H4 (cell line): ENCODE data around the gene RNF152. TPM values are rescaled to one million over a fixed set of nuclear protein-coding genes. Genes with fewer than 3 reads are reported as not detected.
A peak's percentile ranks its signal among the peaks of the same experiment; 100 is the strongest.

Source experiments
- DNase-seq: peaks from one replicate; pipeline ENCODE4 v3.0.0-alpha.2; 2015; ENCODE audit warnings: low spot score
- total RNA-seq: library from RNA; depleted of rRNA; stranded (reverse); fragments of >200 nt; shearing (Covaris generic); gene quantifications from 2 replicates; pipeline ENCODE4 v1.2.3, GENCODE V29; 2014

Gene RNF152
- total RNA-seq, 1 experiment from 2014 or later: 4.8 TPM

- no peak for DNase-seq
Observed at GRCh38 chr18:61894751-61895524, 2.1 kb upstream of the RNF152 start.

DNA sequence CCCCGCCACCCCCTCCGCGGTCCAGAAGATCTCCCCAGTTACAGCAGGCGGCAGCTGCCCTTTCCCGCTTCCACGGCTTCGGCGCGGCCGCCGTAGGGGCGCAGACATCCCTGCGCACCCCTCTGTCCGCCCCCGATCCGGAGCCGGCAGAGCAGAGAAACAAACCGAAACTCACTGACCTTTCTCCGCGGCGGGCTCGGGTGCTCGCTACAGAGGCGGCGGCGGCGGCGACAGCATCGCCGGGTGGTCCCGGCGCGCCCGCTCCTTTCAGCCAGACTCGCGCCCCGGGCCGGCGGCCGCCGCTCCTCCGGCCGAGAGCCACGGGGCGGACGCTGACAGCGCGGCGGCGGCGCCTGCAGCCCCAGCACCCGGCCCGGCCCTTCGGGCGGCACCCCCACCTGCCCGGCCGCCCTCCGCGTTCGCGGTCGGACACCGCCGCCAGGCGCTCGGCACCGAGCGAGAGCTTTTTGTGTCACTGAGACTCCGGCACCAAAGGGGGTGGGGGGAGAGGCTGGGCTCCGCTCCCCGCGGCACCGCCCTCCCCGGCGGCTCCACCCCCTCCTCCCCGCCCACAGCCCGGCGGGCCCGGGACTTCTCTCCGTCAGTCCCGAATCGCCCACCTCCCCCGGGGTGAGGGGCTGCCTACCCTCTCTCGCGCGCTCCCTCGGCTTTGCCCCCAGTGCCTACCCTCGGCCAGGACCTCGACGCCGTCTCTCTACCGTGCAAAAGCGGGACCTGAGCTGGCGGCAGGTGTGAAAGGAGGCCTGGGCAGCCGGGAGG, 1.4 kb upstream of the RNF152 start:
- peak; percentile 48 for DNase-seq

GRCh38 chr18:61893309-61893970, 633 bp upstream of the RNF152 start:
- DNase-seq: no peak

- no peak for DNase-seq
Observed at GRCh38 chr18:61891894-61892293, 913 bp downstream of the RNF152 start.

- peak; percentile 32 for DNase-seq
Observed at GRCh38 chr18:61891271-61891670, 1.5 kb downstream of the RNF152 start.

DNA sequence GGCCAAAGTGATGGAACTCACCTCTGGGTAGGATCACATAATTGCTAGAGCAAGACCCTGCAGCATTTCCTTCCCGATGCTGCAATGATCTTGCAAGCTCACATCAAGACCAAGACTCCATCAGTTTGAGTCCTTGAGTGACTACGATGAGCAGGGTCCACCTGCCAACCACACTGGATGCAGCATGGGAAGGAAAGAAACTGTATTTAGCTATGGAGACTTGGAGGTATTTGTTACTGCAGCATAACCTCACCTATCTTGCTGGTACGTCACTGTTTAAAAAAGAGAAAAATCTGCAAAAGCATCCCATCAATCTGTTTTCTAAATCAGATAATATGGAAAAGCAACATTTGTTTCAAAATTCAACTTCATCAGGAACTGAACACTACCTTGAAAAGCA, 2.5 kb downstream of the RNF152 start:
- DNase-seq: no peak

DNA sequence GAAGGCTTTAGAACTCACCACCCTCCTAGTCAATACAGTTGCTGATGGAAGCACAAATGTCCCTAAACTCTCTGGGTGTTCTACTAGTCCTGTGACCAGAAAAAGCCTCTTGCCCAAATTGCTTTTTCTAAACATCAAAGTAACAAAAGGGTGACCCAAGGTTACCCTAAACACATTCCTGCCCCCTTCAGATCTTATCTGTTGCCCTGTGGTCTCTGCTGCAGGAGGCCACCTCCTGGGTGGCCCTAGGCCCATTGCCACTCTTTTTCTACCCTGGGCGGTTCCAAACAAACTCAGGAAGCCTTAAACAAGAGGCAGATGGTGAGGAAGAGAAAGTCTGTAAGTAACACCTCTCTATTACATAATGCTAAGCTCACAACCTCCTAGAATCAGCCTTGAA, 3.3 kb downstream of the RNF152 start:
- DNase-seq: peak; percentile 30

GRCh38 chr18:61888622-61889021, 4.2 kb downstream of the RNF152 start:
- no peak for DNase-seq

GRCh38 chr18:61887838-61888237, 5.0 kb downstream of the RNF152 start:
- no peak for DNase-seq

DNA sequence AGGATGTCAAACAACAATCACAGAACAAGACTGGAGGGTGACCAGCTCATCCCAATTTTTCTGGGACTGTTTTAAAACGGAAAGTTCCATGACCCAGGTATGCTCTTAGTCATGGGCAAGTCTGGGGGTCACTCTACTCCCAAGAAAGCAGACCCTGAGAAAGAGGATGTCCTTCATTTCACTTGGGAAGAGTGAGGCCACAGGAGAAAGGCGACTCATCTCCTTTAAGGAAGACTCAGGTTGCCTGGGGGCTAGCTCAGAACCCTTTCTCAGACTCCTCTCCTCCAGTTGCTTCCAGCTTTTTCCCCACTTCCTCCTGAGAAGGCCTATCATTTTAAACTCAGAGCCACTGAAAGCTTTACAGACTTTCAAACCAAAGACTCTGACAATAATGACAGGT, 9.3 kb downstream of the RNF152 start:
- DNase-seq: no peak

DNA sequence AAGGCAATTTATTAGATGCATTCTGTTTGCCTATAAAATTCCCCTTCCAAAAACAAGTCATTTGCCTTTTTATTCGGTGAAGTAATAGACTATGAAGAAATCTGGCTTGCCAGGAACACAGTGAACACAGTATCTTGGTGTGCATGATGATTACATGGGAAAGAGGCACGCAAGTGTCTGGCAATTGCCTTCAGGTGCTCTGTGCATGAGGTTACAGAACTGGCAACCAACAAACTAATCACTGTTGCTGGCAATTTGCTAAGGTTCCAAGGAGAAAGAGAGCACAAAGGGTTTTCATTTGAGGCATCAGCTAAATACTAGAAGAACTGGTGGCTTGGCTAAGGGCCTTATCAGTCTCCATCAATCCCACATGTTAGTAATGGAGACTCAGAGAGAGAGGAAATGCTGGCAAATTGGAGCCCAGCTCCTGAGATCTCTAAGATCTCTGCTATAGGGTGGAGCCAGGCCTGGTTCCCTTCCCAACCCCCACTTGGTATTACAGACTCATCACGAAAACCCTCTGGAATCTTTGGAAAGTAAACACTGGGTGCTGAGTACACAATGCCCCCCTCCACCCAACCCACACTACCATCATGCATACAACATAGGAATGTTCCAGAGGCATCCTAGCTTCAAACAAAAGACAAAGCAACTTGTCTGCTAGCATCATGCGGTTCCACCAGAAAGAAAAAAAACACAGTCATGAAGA, 10.4 kb downstream of the RNF152 start:
- DNase-seq: no peak

DNA sequence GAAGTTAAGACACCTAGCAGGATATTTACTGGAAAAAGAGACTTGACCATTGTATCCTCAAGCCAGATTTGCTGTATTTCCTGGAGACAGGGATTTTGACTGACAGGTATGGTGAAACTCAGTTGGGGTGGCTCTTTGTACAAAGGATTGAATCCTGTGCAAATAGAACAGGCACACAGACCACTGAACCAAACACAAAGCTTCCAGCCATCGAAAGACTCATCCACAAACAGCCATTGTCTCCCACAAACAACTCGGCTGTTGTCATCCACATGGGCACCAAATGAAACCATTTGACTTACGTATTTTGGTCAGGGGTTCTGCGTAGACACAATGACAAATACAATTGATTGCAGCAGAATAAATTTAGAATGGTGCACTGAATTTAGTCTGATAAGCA, 15.9 kb downstream of the RNF152 start:
- no peak for DNase-seq

DNA sequence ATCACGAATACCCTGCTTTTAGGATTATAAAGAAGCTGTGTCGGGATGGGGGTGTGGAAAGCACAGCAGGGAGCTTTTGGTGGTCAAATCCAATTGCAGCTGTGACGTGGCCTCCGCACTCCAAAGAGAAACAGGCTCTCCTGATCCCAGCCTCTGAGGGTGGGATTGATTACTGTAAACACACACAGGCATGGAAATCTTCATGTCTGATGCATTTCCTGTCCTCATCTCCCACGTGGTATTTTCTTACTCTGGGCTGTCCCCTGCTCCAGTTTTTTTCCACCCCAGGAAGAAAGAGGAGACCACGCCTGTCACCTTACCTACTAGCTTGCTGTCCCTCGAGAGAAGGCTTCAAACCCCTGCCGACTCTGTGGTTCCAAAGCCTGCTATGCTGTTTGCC, 22.7 kb downstream of the RNF152 start:
- DNase-seq: peak; percentile 93

DNA sequence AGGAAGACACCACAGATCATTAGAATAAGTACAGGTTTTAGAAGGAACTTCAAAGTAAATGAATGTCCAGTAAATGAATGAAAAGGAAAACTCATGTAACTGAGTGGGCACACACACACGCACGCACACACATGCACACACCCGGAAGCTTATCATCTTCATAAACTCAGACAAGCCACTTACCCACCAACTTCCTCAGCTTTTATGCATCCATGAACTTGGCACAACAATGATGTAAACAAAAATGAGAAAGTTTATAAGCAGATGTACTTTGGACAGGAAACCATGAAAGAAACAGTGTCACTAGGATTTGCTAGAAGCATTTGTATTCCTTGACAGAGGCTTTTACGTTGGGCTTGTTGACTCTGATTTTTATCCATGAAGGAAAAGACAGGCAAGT, 23.2 kb downstream of the RNF152 start:
- DNase-seq: peak; percentile 74

GRCh38 chr18:61865466-61866175, 27.2 kb downstream of the RNF152 start:
- DNase-seq: no peak

GRCh38 chr18:61861372-61861771, 31.4 kb downstream of the RNF152 start:
- DNase-seq: no peak

DNA sequence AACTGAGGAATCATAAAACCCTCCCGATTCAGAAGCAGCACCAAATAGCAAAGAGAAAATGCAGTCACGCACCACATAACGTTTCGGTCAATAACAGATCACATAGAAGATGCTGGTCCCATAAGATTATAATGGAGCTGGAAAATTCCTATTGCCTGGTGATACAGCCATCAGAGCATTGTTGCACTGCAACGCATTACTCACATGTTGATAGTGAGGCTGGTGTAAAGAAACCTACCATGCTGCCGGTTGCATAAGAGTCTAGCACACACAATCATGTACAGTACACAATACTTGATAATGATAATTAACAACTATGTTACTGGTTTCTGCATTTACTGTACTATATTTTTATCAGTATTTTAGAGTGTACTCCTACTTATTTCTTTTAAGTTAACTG, 32.5 kb downstream of the RNF152 start:
- no peak for DNase-seq

- no peak for DNase-seq
Observed at GRCh38 chr18:61859113-61859512, 33.7 kb downstream of the RNF152 start.

DNA sequence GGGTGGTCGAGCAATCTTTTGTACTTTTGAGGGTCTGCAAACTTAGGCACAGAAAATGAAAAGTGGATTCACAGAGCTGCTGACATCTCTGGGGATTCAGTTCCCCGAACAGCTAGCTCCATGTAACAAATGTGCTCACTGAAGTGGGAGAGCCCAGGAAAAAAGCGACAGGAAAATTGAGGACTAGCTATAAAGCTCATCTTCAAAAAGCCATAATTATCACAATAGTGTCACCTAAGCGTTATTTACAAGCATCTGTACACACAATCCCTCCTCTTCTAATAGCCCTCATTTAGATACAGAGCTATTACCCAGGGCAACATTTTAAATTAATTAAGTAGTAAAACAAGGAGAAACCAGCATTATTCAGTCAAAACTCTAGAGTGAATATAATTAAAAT, 36.1 kb downstream of the RNF152 start:
- no peak for DNase-seq

DNA sequence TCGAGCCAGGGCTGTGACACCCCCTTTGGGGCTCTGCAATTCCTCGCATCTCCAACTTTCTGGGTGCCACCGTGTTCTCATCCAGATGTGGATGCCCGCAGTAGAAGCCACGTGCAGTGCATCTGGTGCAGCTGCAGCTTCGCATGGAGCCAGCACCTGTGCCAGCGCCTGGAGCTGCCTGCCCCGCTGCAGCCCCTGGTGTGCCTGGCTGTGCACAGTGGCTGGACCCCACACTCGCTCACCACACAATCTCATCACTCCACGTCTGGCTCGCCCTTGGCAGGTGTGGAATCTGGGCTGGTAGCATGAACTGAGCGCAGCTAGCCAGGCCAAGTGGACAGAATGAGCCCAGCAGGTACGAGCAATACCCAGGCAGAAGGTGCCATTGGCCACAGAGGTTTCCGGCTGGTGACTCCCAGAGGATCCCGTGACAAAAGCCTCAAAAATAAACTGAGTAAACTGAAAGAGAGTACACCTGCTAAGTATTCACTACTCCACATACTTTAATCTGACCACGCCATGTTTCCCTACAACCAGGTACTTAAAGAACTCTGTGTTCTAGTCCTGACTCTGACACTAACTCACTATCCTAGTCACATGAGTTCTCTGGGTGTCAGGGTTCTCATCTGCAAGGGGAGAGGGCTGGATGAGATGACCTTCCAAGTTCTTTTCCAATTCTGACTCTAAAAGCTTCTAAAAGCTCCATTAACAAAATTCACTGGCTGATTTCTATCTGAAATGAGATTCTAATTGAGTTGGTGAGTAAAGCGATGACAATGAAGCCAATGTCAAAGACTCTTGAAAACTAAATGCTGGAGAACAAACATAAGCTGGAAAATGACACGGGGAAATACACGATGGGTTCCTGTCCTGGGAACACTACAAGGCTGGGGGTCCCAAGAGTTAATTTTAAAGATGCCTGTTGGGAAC, 37.1 kb downstream of the RNF152 start:
- DNase-seq: no peak
